Measurements from ENCODE around the gene GRIK4. TPM values are rescaled to one million over a fixed set of nuclear protein-coding genes. Genes with fewer than 3 reads are reported as not detected.

GRIK4 gene
- total RNA-seq, 4 donors from 2014 or later, result under 0.01 to 0.69 (median 0.25) TPM

DNA sequence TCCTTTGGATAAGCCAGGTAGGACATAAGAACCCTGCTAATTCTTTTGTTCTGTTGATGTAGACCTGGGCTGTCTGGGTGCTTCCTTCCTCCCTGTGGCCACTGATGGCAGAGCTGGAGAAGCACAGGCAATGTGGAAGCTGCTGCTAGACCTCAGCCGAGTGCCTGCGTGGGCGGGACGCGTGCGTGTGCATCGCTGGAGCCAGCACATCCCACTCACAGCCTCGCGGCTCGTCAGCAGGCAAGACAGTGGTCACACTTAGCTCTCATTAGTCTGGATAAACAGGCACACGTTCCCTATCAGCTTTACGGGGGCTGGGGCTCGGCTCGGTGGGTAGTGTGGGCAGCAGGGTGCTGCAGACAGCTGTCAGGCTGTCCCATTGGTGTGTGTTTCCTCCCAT, 155.7 kb downstream of the GRIK4 start:
- no peak overlapping the region for H3K27ac ChIP-seq
- no peaks in the 10 kb centered on the region for H3K36me3 ChIP-seq
- H3K4me1 ChIP-seq, result no peaks in the 10 kb centered on the region
- TF ChIP-seq, protein P1, sequence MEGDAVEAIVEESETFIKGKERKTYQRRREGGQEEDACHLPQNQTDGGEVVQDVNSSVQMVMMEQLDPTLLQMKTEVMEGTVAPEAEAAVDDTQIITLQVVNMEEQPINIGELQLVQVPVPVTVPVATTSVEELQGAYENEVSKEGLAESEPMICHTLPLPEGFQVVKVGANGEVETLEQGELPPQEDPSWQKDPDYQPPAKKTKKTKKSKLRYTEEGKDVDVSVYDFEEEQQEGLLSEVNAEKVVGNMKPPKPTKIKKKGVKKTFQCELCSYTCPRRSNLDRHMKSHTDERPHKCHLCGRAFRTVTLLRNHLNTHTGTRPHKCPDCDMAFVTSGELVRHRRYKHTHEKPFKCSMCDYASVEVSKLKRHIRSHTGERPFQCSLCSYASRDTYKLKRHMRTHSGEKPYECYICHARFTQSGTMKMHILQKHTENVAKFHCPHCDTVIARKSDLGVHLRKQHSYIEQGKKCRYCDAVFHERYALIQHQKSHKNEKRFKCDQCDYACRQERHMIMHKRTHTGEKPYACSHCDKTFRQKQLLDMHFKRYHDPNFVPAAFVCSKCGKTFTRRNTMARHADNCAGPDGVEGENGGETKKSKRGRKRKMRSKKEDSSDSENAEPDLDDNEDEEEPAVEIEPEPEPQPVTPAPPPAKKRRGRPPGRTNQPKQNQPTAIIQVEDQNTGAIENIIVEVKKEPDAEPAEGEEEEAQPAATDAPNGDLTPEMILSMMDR (IDR thresholded peaks at IDR 0.05), result no peak
- no peak for TF ChIP-seq POLR2AphosphoS5 (IDR thresholded peaks at IDR 0.05)
- no peak for TF ChIP-seq EP300 (IDR thresholded peaks at IDR 0.05)
- no peak for TF ChIP-seq POLR2A (IDR thresholded peaks at IDR 0.05)
- peaks cover 0 to 6% (median 0%) of the 10 kb centered on the region in 3 donors for H3K9me3 ChIP-seq
- no peak for ATAC-seq
- WGBS, 2 donors (ENCODE audit: low coverage in 1 of 2), result 36% methylated on average over 10 of the region's 14 CpGs; no CpG with 5 or more reads in 1 of the 2 donors
- H3K27me3 ChIP-seq, result peaks cover 43% of the 10 kb centered on the region
- H3K4me3 ChIP-seq, result no peak overlapping the region

DNA sequence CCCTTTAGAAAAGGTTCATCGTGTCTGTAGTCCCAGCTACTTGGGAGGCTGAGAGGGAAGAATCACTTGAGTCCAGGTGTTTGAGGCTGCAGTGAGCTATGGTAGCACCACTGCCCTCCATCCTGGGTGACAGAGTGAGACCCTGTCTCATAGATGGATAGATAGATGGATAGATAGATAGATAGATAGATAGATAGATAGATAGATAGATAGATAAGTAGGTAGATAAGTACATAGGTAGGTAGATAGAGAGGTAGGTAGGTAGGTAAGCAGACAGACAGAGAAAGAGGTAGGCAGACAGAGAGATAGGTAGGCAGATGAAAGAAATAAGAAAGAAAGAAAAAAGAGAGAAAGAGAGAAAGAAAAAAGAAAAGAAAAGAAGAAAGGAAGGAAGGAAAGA, 156.4 kb downstream of the GRIK4 start:
- Histone ChIP-seq H3K27me3 (peaks cover 43% of the 10 kb centered on the region), H3K36me3 (no peaks in the 10 kb centered on the region), H3K4me1 (no peaks in the 10 kb centered on the region), H3K4me3 (no peak overlapping the region), H3K9me3 (peaks cover 0 to 7% (median 0%) of the 10 kb centered on the region in 3 donors), H3K27ac (no peak overlapping the region)
- ATAC-seq, result no peak
- 100% methylated on average over 1 of the region's 1 CpG; no CpG with 5 or more reads in 1 of the 2 donors for WGBS, 2 donors (ENCODE audit: low coverage in 1 of 2)
- TF ChIP-seq POLR2AphosphoS5 (IDR thresholded peaks at IDR 0.05), result no peak
- TF ChIP-seq EP300 (IDR thresholded peaks at IDR 0.05), result no peak
- no peak for TF ChIP-seq POLR2A (IDR thresholded peaks at IDR 0.05)
- TF ChIP-seq, protein P1 (IDR thresholded peaks at IDR 0.05), result no peak

DNA sequence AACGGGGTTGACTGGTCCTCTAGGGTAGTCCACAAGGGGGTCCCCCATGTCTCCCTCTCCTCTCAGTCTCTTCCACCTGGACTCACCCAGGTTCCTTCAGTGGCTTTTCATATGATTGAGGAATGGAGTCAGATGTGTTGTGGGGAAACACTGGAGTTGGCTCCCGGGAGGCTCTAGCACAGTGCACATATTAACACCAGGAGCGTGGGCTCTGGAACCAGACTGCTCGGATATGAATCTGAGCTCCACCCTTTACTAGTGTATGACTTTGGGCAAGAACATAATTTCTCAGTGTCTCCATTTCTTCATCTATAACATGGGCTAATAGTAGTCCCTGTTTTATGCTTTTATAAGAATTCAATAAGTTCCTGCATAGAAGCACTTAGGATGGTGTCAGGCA, 157.0 kb downstream of the GRIK4 start:
- Histone ChIP-seq H3K36me3 (no peaks in the 10 kb centered on the region), H3K4me3 (no peak overlapping the region), H3K27ac (no peak overlapping the region), H3K27me3 (peaks cover 47% of the 10 kb centered on the region), H3K9me3 (peaks cover 0 to 7% (median 0%) of the 10 kb centered on the region in 3 donors), H3K4me1 (no peaks in the 10 kb centered on the region)
- TF ChIP-seq POLR2AphosphoS5 (IDR thresholded peaks at IDR 0.05) (no peak), POLR2A (IDR thresholded peaks at IDR 0.05) (no peak), EP300 (IDR thresholded peaks at IDR 0.05) (no peak)
- TF ChIP-seq, protein P1 (IDR thresholded peaks at IDR 0.05), result no peak
- ATAC-seq, result no peak
- 61 to 64% methylated on average over 3 to 4 of the region's 4 CpGs for WGBS, 2 donors (ENCODE audit: low coverage in 1 of 2)

DNA sequence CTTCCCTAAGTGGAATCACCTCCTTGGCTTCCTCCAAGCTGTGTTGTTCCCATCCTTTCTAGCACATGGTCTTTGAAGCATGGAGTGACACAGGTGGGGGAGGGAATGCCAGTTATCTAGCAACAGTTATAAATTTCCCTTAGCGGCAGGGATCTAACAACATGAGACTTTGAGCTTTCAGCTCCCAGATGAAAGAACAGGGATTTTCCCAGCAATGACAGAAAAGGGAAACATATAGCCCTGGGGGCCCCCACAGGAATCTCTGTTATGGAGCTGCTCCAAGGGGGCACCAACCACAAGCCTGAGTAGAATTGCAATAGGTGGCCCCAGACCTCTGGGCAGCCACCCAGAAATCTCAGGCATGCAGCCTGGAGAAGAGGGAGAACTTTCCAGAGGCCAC, 163.0 kb downstream of the GRIK4 start:
- WGBS, 2 donors (ENCODE audit: low coverage in 1 of 2), result 33% methylated on average over 1 of the region's 1 CpG; no CpG with 5 or more reads in 1 of the 2 donors
- Histone ChIP-seq H3K9me3 (peaks cover 0 to 7% (median 0%) of the 10 kb centered on the region in 3 donors), H3K27me3 (peaks cover 13% of the 10 kb centered on the region), H3K27ac (no peak overlapping the region), H3K36me3 (no peaks in the 10 kb centered on the region), H3K4me1 (peaks cover 0 to 7% (median 0%) of the 10 kb centered on the region in 3 donors), H3K4me3 (no peak overlapping the region)
- no peak for ATAC-seq
- TF ChIP-seq, protein P1 (IDR thresholded peaks at IDR 0.05), result no peak
- TF ChIP-seq POLR2A (IDR thresholded peaks at IDR 0.05) (no peak), EP300 (IDR thresholded peaks at IDR 0.05) (no peak), POLR2AphosphoS5 (IDR thresholded peaks at IDR 0.05) (no peak)

DNA sequence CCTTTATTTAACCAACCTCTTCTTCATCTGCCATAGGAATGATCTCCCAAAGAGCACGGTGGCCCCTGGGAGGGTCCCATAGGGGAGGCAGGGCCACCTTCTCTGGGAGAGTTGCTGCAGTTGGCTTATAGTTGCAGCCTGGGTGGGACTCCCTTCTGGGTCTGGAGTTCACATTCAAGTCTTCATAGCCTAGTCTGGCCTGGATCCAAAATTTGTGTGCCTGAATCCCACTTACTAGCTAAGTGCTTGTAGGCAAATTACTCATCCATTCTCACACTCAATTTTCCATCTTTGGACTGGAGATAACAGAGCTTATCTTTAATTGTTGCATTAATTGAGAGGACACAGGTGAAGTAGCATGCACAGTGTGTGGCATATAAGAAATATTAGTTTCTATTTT, 163.6 kb downstream of the GRIK4 start:
- Histone ChIP-seq H3K36me3 (no peaks in the 10 kb centered on the region), H3K4me1 (peaks cover 0 to 7% (median 0%) of the 10 kb centered on the region in 3 donors), H3K9me3 (peaks cover 0 to 7% (median 0%) of the 10 kb centered on the region in 3 donors), H3K4me3 (no peak overlapping the region), H3K27me3 (peaks cover 13% of the 10 kb centered on the region), H3K27ac (no peak overlapping the region)
- TF ChIP-seq POLR2AphosphoS5 (IDR thresholded peaks at IDR 0.05), result no peak
- TF ChIP-seq, protein P1 (IDR thresholded peaks at IDR 0.05), result no peak
- no peak for TF ChIP-seq POLR2A (IDR thresholded peaks at IDR 0.05)
- no peak for TF ChIP-seq EP300 (IDR thresholded peaks at IDR 0.05)
- ATAC-seq, result no peak
- 50 to 71% methylated on average over 1 of the region's 1 CpG for WGBS, 2 donors (ENCODE audit: low coverage in 1 of 2)
